Smooth muscle cell (in vitro differentiated cells): ENCODE measurements around the gene CLCN6. TPM values are rescaled to one million over a fixed set of nuclear protein-coding genes. Genes with fewer than 3 reads are reported as not detected.

Experiments
- DNase-seq: peaks from one replicate; lab custom pipeline; 2025; ENCODE audit not compliant: unreplicated experiment; lab: John Stamatoyannopoulos, UW
- H2AFZ ChIP-seq: fragments of 200-600 bp; sonication (generic); 2 replicates; pipeline ENCODE4 v1.6.0; 2016; ENCODE audit warnings: antibody characterized with exemption, low read depth, mild to moderate bottlenecking
- H3F3A ChIP-seq: fragments of 200-600 bp; sonication (generic); 2 replicates; pipeline ENCODE4 v1.6.0; 2017; ENCODE audit warnings: antibody characterized with exemption, low read depth
- H3K27ac ChIP-seq: fragments of 200-600 bp; sonication (generic); 2 replicates; pipeline ENCODE4 v1.5.1; 2016; ENCODE audit warnings: low read depth, mild to moderate bottlenecking
- H3K27me3 ChIP-seq: fragments of 200-600 bp; sonication (generic); 2 replicates; pipeline ENCODE4 v1.6.1; 2016; ENCODE audit warnings: low read depth, mild to moderate bottlenecking
- H3K36me3 ChIP-seq: fragments of 200-600 bp; sonication (generic); 2 replicates; pipeline ENCODE4 v1.5.1; 2016; ENCODE audit warnings: low read depth
- H3K4me1 ChIP-seq: fragments of 200-600 bp; sonication (generic); 2 replicates; pipeline ENCODE4 v1.5.1; 2016; ENCODE audit warnings: low read depth
- H3K4me2 ChIP-seq: fragments of 200-600 bp; sonication (generic); 2 replicates; pipeline ENCODE4 v1.6.0; 2016; ENCODE audit warnings: mild to moderate bottlenecking
- H3K4me3 ChIP-seq: fragments of 200-600 bp; sonication (generic); 2 replicates; pipeline ENCODE4 v1.5.1; 2016; ENCODE audit warnings: mild to moderate bottlenecking
- H3K79me2 ChIP-seq: fragments of 200-600 bp; sonication (generic); 2 replicates; pipeline ENCODE4 v1.6.0; 2016; ENCODE audit warnings: low read depth, mild to moderate bottlenecking
- H3K9ac ChIP-seq: fragments of 200-600 bp; sonication (generic); 2 replicates; pipeline ENCODE4 v1.6.0; 2016; ENCODE audit warnings: low read depth
- H3K9me3 ChIP-seq: fragments of 200-600 bp; sonication (generic); replicated peaks from 2 replicates; pipeline ENCODE4 v1.5.1; 2016; ENCODE audit warnings: low read depth
- H4K20me1 ChIP-seq: fragments of 200-600 bp; sonication (generic); 2 replicates; pipeline ENCODE4 v1.6.0; 2016; ENCODE audit warnings: low read depth
- CTCF ChIP-seq: fragments of 200-600 bp; sonication (generic); IDR thresholded peaks from 2 replicates; pipeline ENCODE4 v1.5.1; 2017; ENCODE audit warnings: borderline replicate concordance, mild to moderate bottlenecking, antibody characterized with exemption; ENCODE audit not compliant: insufficient read depth, poor library complexity, severe bottlenecking
- WGBS: methylation state at CpG from one replicate; pipeline ENCODE4 v1.1.7; 2016; ENCODE audit warnings: low lambda C conversion rate; 5-methylcytosine and 5-hydroxymethylcytosine counted together
- polyA plus RNA-seq: library from polyadenylated mRNA; unstranded; fragments of >200 nt; fragmentation: Nextera tagmentation; extraction: Ambion mirVana; gene quantifications from 2 replicates; pipeline ENCODE4 v1.2.1, GENCODE V29; 2016
- total RNA-seq: library from RNA; depleted of rRNA; stranded (reverse); fragments of >200 nt; gene quantifications from 2 replicates; pipeline ENCODE4 v1.2.3, GENCODE V29; 2014

The CLCN6 gene
- total and polyA plus RNA-seq, 2 experiments from 2014 or later, result 9.9 to 13.6 TPM

- H3K36me3 ChIP-seq, result no peaks in the 10 kb centered on the region
- H3K4me1 ChIP-seq, result no peaks in the 10 kb centered on the region
- TF ChIP-seq CTCF, result no peak
- no peak overlapping the region for H3K9ac ChIP-seq
- no peaks in the 10 kb centered on the region for H3K9me3 ChIP-seq
- H3K79me2 ChIP-seq, result no peaks in the 10 kb centered on the region
- no peaks in the 10 kb centered on the region for H4K20me1 ChIP-seq
- no peaks in the 10 kb centered on the region for H3K27me3 ChIP-seq
- 90% methylated on average over 10 of the region's 10 CpGs for WGBS
- H3K4me2 ChIP-seq, result no peak overlapping the region
- no peak overlapping the region for H2AFZ ChIP-seq
- H3K27ac ChIP-seq, result no peak overlapping the region
- no peaks in the 10 kb centered on the region for H3F3A ChIP-seq
- DNase-seq, result no peak
- H3K4me3 ChIP-seq, result no peak overlapping the region
Measured at GRCh38 chr1:11875094-11875493, 69.1 kb downstream of the CLCN6 start.

DNA sequence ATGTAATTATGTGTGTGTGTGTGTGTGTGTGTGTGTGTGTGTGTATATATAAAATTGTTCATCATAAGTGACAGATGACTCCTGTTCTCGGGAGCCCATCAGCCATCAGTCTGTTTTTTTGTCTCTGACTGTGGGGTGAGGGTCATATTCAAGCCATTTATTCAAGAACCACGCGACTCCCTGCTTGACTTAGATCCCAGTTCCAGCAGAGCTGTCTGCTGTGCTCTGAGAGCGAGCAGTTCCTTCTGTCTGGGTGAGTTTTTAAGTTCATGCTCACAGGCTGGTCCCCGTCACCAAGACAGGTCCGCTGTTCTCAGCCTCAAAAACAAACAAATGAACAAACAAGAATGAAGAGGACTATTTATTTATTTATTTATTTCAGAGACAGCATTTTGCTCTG lies 71.1 kb downstream of the CLCN6 start:
- no peaks in the 10 kb centered on the region for H3K79me2 ChIP-seq
- no peak for DNase-seq
- no peak overlapping the region for H2AFZ ChIP-seq
- no peaks in the 10 kb centered on the region for H3K36me3 ChIP-seq
- no peak overlapping the region for H3K4me2 ChIP-seq
- H3K9me3 ChIP-seq, result no peaks in the 10 kb centered on the region
- WGBS, result 84% methylated on average over 6 of the region's 6 CpGs
- no peak overlapping the region for H3K4me3 ChIP-seq
- no peak for TF ChIP-seq CTCF
- H3K27me3 ChIP-seq, result no peaks in the 10 kb centered on the region
- H3K27ac ChIP-seq, result no peak overlapping the region
- H4K20me1 ChIP-seq, result no peaks in the 10 kb centered on the region
- H3K4me1 ChIP-seq, result no peaks in the 10 kb centered on the region
- H3F3A ChIP-seq, result no peaks in the 10 kb centered on the region
- no peak overlapping the region for H3K9ac ChIP-seq

GRCh38 chr1:11878081-11878890 lies 72.3 kb downstream of the CLCN6 start:
- WGBS, result 91% methylated on average over 31 of the region's 31 CpGs
- no peaks in the 10 kb centered on the region for H3K79me2 ChIP-seq
- no peaks in the 10 kb centered on the region for H3K27me3 ChIP-seq

More at GRCh38 chr1:11878081-11878890, 72.3 kb downstream of the CLCN6 start:
- Histone ChIP-seq H3K4me2 (no peak overlapping the region), H3K9me3 (no peaks in the 10 kb centered on the region), H3F3A (no peaks in the 10 kb centered on the region), H3K27ac (no peak overlapping the region), H3K36me3 (no peaks in the 10 kb centered on the region), H3K9ac (no peak overlapping the region), H3K4me3 (no peak overlapping the region), H3K4me1 (no peaks in the 10 kb centered on the region), H2AFZ (no peak overlapping the region), H4K20me1 (no peaks in the 10 kb centered on the region)
- DNase-seq, result no peak
- TF ChIP-seq CTCF, result no peak
